Adrenal gland (tissue), 12 donors: ENCODE data around the gene PRKG1. TPM values are rescaled to one million over a fixed set of nuclear protein-coding genes. Genes with fewer than 3 reads are reported as not detected.

Experiments
- DNase-seq, 7 donors: peaks; one replicate each; pipeline ENCODE4 v3.0.0-alpha.2; 2019 to 2020
- H3K27ac ChIP-seq, 5 donors: fragments of 200-600 bp; sonication (generic) in 4 of 5; 1 replicate in 3 of 5; 2 replicates in 2 of 5; pipeline versions ENCODE4 v1.5.1 to v1.8.0; 2016 to 2020; ENCODE audit warnings: mild to moderate bottlenecking in 1 of 5
- H3K27me3 ChIP-seq: fragments of 200-600 bp; 2 replicates; pipeline ENCODE4 v1.8.0; 2021
- H3K36me3 ChIP-seq, 2 donors: fragments of 200-600 bp; replicated peaks in 1 of 2; 1 replicate in 1 of 2; 2 replicates in 1 of 2; pipeline versions ENCODE4 v1.5.1 to v1.8.0; 2018 to 2022
- H3K4me1 ChIP-seq, 2 donors: fragments of 200-600 bp; replicated peaks in 1 of 2; 1 replicate in 1 of 2; 2 replicates in 1 of 2; pipeline versions ENCODE4 v1.5.1 to v1.8.0; 2018 to 2021
- H3K4me3 ChIP-seq, 4 donors: fragments of 200-600 bp; sonication (generic) in 3 of 4; one replicate each; pipeline ENCODE4 v1.5.1; 2016 to 2018
- H3K9me3 ChIP-seq, 3 donors: fragments of 200-600 bp; sonication (generic) in 1 of 3; replicated peaks in 1 of 3; 1 replicate in 2 of 3; 2 replicates in 1 of 3; pipeline versions ENCODE4 v1.5.1 to v1.8.0; 2016 to 2021
- POLR2A ChIP-seq, 2 donors: fragments of 450-650 bp; IDR thresholded peaks; one replicate each; pipeline ENCODE4 v1.6.1; 2017; ENCODE audit warnings: antibody characterized with exemption in 2 of 2, mild to moderate bottlenecking in 2 of 2, moderate library complexity in 1 of 2
- WGBS, 4 donors: extraction: QIAGEN DNeasy Blood & Tissue Kit in 2 of 4; methylation state at CpG; one replicate each; pipeline versions ENCODE4 v1.1.5 to v1.1.7; 2013 to 2017; 5-methylcytosine and 5-hydroxymethylcytosine counted together
- intact Hi-C, 2 donors: fragments of 100-400 bp; cut with DNase I; formaldehyde crosslinking; loops; one replicate each; pipeline versions ENCODE4 v1.14.1 to v1.15.0; 2022 to 2023
- polyA plus RNA-seq, 3 donors: library from polyadenylated mRNA; stranded (reverse); fragments of 200-250 nt in 2 of 3; fragments of 350-450 nt in 1 of 3; fragmentation: Illumina TruSeq in 1 of 3; extraction: RNeasy Lipid Tissue Mini Kit (QIAGEN cat#74804) in 1 of 3; gene quantifications; one replicate each; pipeline ENCODE4 v1.2.3, GENCODE V29; 2013 to 2014
- total RNA-seq, 9 donors: library from RNA; depleted of rRNA in 4 of 9; stranded (reverse); fragments of >200 nt in 4 of 9; fragments of 120-200 nt in 1 of 9; fragmentation: NEBNext Ultra II Directional in 1 of 9; extraction: Animal tissue kit (Norgen Biotek cat#: 25700) in 1 of 9; gene quantifications; one replicate each; pipeline versions ENCODE4 v1.1.0 to v1.2.4, GENCODE V29; 2013 to 2023
- TF ChIP-seq, protein P1 (sequence below), 6 experiments: fragments of 450-650 bp in 4 of 6; fragments of 200-600 bp in 2 of 6; sonication (generic) in 1 of 6; IDR thresholded peaks; 1 replicate in 5 of 6; 2 replicates in 1 of 6; pipeline versions ENCODE4 v1.5.1 to v1.8.0; 2016 to 2021; ENCODE audit warnings: antibody characterized with exemption in 6 of 6, mild to moderate bottlenecking in 2 of 6, moderate library complexity in 1 of 6
- donor health status: healthy with polysubstance abuse.
- donor health status: Bipolar disorder and iron deficiency.
- donor health status: DM: yes; HTN: yes; CAD: no.
- donor health status: DM: no; HTN: no; CAD: no.
- donor health status: DM: no; HTN: no; CAD: no.
- donor health status: DM: yes; HTN: yes; CAD: no.

PRKG1 gene
- total and polyA plus RNA-seq, 12 donors: 6.9 to 104 (median 29.7) TPM

DNA sequence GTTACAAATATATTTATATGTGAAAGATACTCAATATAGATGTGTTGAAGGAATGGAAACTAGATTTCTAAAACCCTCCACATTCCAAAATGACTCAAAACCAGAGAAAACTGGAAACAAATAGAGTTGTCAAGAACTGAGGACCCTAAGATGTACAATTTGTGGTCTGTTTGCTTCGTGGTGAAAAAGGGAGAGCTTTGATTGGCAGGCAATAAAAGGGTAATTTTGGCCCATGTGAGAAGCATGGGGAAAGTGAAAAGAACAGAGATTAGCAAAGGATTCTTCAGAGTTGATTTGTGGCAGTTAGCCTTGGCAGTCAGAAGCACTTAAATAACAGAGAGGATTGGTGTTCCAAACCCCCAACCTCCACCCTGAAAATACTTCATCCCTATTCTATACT lies 1202.7 kb downstream of the PRKG1 start:
- no peak overlapping the region for H3K27ac ChIP-seq
- TF ChIP-seq POLR2A (IDR thresholded peaks at IDR 0.05): no peak
- TF ChIP-seq, protein P1, sequence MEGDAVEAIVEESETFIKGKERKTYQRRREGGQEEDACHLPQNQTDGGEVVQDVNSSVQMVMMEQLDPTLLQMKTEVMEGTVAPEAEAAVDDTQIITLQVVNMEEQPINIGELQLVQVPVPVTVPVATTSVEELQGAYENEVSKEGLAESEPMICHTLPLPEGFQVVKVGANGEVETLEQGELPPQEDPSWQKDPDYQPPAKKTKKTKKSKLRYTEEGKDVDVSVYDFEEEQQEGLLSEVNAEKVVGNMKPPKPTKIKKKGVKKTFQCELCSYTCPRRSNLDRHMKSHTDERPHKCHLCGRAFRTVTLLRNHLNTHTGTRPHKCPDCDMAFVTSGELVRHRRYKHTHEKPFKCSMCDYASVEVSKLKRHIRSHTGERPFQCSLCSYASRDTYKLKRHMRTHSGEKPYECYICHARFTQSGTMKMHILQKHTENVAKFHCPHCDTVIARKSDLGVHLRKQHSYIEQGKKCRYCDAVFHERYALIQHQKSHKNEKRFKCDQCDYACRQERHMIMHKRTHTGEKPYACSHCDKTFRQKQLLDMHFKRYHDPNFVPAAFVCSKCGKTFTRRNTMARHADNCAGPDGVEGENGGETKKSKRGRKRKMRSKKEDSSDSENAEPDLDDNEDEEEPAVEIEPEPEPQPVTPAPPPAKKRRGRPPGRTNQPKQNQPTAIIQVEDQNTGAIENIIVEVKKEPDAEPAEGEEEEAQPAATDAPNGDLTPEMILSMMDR (IDR thresholded peaks at IDR 0.05): no peak
- intact Hi-C loops: no loop called here
- H3K27me3 ChIP-seq: no peaks in the 10 kb centered on the region
- no peaks in the 10 kb centered on the region for H3K4me1 ChIP-seq
- H3K9me3 ChIP-seq: no peaks in the 10 kb centered on the region
- H3K36me3 ChIP-seq: no peaks in the 10 kb centered on the region
- DNase-seq: no peak
- no peak overlapping the region for H3K4me3 ChIP-seq
- WGBS, 4 donors: 33 to 63% (median 40%) methylated on average over 1 of the region's 1 CpG

DNA sequence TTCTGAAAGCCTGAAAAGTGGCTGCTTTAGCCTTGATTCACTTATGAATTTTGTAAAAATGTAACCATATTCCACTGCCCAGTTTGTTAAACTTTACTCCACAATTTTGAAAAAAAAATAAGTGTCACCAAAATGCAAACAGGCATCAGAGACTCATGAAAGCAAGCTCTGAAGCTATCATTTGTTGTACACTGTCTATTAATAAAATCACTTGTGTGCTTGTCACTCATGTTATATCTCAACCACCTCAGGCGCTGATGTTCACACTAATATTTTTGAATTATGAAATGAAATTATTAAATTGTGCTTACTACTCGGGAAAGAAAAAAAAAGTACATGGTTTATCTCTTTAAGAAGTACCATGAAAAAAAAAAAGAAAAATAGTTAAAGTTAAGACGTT lies 1205.3 kb downstream of the PRKG1 start:
- intact Hi-C loops: no loop called here
- Histone ChIP-seq H3K27me3 (no peaks in the 10 kb centered on the region), H3K4me3 (no peak overlapping the region), H3K4me1 (no peaks in the 10 kb centered on the region), H3K27ac (no peak overlapping the region), H3K36me3 (no peaks in the 10 kb centered on the region), H3K9me3 (no peaks in the 10 kb centered on the region)
- 41 to 54% (median 52%) methylated on average over 3 of the region's 3 CpGs for WGBS, 4 donors
- no peak for TF ChIP-seq POLR2A (IDR thresholded peaks at IDR 0.05)
- TF ChIP-seq, protein P1 (IDR thresholded peaks at IDR 0.05): no peak
- no peak for DNase-seq

DNA sequence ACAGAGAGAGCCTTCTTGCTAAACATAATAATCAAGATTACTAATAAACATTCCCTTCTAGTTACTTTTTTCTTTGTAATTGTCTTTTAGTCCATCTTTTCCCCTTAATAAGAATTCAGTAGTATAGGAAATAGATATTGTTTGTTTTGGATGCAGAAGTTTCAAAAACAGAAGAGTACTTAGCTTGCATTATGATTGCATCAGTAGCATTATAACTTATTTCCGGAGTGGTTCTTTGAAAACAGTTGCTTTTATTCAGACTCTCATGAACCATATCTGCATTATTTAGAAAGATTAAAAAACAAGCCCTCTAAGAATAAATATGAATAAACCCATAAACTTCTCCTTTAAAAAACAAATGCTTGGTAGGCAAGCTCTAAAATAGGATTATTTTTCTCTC lies 1205.8 kb downstream of the PRKG1 start:
- intact Hi-C loops: no loop called here
- H3K27me3 ChIP-seq: no peaks in the 10 kb centered on the region
- no peaks in the 10 kb centered on the region for H3K4me1 ChIP-seq
- no peak overlapping the region for H3K4me3 ChIP-seq
- DNase-seq: no peak
- H3K27ac ChIP-seq: no peak overlapping the region
- WGBS, 4 donors: 73 to 81% (median 75%) methylated on average over 1 of the region's 1 CpG
- no peak for TF ChIP-seq POLR2A (IDR thresholded peaks at IDR 0.05)
- TF ChIP-seq, protein P1 (IDR thresholded peaks at IDR 0.05): no peak
- no peaks in the 10 kb centered on the region for H3K36me3 ChIP-seq
- no peaks in the 10 kb centered on the region for H3K9me3 ChIP-seq

DNA sequence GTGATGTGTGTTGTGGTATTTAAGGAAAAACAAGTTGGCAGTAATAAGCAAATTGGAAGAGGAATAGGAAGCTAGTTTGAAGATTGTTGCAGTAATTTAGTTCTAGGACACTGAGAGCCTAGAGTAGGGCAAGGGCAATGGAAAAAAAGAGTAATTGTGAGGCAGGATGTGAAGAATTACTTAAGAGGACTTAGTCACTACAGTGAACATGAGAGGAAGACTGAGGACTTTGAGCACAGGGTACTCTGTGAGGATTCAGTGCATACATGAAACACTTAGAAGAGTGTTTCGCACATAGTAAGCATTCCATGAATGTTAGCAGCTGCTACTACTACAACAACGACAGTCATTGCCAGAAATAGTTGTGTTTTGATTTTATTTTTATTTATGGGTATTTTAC lies 1208.9 kb downstream of the PRKG1 start:
- H3K4me1 ChIP-seq: no peaks in the 10 kb centered on the region
- no peak overlapping the region for H3K27ac ChIP-seq
- no peaks in the 10 kb centered on the region for H3K9me3 ChIP-seq
- no peak overlapping the region for H3K4me3 ChIP-seq
- intact Hi-C loops: no loop called here
- TF ChIP-seq, protein P1 (IDR thresholded peaks at IDR 0.05): no peak
- no peaks in the 10 kb centered on the region for H3K27me3 ChIP-seq
- WGBS, 4 donors: 83 to 93% (median 83%) methylated on average over 2 of the region's 2 CpGs
- no peak for DNase-seq
- H3K36me3 ChIP-seq: no peaks in the 10 kb centered on the region
